CD4-positive, alpha-beta T cell treated with Interleukin-17A for 4 hours (primary cell): ENCODE measurements around the gene TMX1.

ENCODE experiments used
- DNase-seq: peaks from one replicate; pipeline ENCODE4 v3.0.0-alpha.2; 2020; ENCODE audit warnings: mixed read lengths

The TMX1 gene

GRCh38 chr14:51294951-51295525 is 55.0 kb downstream of the TMX1 start:
- no peak for DNase-seq

GRCh38 chr14:51295646-51296263 is 55.7 kb downstream of the TMX1 start:
- DNase-seq = no peak

- no peak for DNase-seq
Observed at GRCh38 chr14:51297066-51297465, 57.0 kb downstream of the TMX1 start.

- DNase-seq = no peak
Observed at GRCh38 chr14:51298895-51299294, 58.8 kb downstream of the TMX1 start.

- DNase-seq = no peak
Observed at GRCh38 chr14:51302295-51303030, 62.4 kb downstream of the TMX1 start.

GRCh38 chr14:51304438-51304837 is 64.4 kb downstream of the TMX1 start:
- DNase-seq = no peak

- no peak for DNase-seq
Observed at GRCh38 chr14:51304941-51305340, 64.9 kb downstream of the TMX1 start.

- DNase-seq = no peak
Observed at GRCh38 chr14:51305751-51306150, 65.7 kb downstream of the TMX1 start.
